Heart left ventricle (tissue), 13 donors: ENCODE data around the gene TAF7.

Experiments used
- POLR2A ChIP-seq, 2 donors: fragments of 450-650 bp; IDR thresholded peaks; one replicate each; pipeline ENCODE4 v1.6.1; 2017; ENCODE audit warnings: antibody characterized with exemption in 2 of 2, mild to moderate bottlenecking in 2 of 2, moderate library complexity in 2 of 2
- TF ChIP-seq, protein P1 (sequence below), 12 donors: fragments of 200-600 bp; sonication (generic) in 4 of 12; IDR thresholded peaks; one replicate each; pipeline versions ENCODE4 v1.5.0 to v1.8.0; 2018 to 2022; ENCODE audit warnings: antibody characterized with exemption in 12 of 12, mild to moderate bottlenecking in 5 of 12
- donor health status: ischemic (EF 13 %, LVEDD 7.1; RV severe dilation, severe dysfunction).
- donor health status: DM: no; HTN: yes; CAD: no.
- donor health status: DM: no; HTN: no; CAD: no.
- donor health status: ischemic (EF 25% LVEDD 6.9; RV normal size, moderate dysfunction).
- donor health status: ischemic (EF 25% LVEDD 5.7; RV mildly dilated, moderate dysfunction).
- donor health status: ischemic (EF 35%, LVEDD 5.7; RV mildly dilated, moderate dysfunction).
- donor health status: nonischemic (EF 11% LVEDD 7.7; RV severe dilation, severe dysfunction).
- donor health status: DM: yes; HTN: yes; CAD: no.
- donor health status: PGD.
- donor health status: ischemic (EF 29% LVEDD 5.4; RV normal size, mild dysfunction).
- donor health status: nonischemic (EF 23%, LVEDD 6.1; RV moderate dilation, normal function).

- TF ChIP-seq, protein P1, sequence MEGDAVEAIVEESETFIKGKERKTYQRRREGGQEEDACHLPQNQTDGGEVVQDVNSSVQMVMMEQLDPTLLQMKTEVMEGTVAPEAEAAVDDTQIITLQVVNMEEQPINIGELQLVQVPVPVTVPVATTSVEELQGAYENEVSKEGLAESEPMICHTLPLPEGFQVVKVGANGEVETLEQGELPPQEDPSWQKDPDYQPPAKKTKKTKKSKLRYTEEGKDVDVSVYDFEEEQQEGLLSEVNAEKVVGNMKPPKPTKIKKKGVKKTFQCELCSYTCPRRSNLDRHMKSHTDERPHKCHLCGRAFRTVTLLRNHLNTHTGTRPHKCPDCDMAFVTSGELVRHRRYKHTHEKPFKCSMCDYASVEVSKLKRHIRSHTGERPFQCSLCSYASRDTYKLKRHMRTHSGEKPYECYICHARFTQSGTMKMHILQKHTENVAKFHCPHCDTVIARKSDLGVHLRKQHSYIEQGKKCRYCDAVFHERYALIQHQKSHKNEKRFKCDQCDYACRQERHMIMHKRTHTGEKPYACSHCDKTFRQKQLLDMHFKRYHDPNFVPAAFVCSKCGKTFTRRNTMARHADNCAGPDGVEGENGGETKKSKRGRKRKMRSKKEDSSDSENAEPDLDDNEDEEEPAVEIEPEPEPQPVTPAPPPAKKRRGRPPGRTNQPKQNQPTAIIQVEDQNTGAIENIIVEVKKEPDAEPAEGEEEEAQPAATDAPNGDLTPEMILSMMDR (IDR thresholded peaks at IDR 0.05), result no peak
- TF ChIP-seq POLR2A (IDR thresholded peaks at IDR 0.05), result no peak
These were observed 45.7 kb upstream of the TAF7 start for GRCh38 chr5:141366016-141366896.
